Ishikawa (cell line): ENCODE results near the gene TMEM37.

ENCODE experiments used
- CEBPB ChIP-seq: IDR thresholded peaks from 2 replicates; pipeline ENCODE4 v1.6.1; 2012
- CREB1 ChIP-seq: IDR thresholded peaks from 2 replicates; pipeline ENCODE4 v1.6.1; 2012; ENCODE audit warnings: low read depth
- EGR1 ChIP-seq: IDR thresholded peaks from 2 replicates; pipeline ENCODE4 v1.6.1; 2012
- EP300 ChIP-seq: IDR thresholded peaks from 2 replicates; pipeline ENCODE4 v1.6.1; 2012; ENCODE audit warnings: borderline replicate concordance
- FOXM1 ChIP-seq: IDR thresholded peaks from 2 replicates; pipeline ENCODE4 v1.6.1; 2012; ENCODE audit warnings: low read depth, borderline replicate concordance
- NFIC ChIP-seq: IDR thresholded peaks from 2 replicates; pipeline ENCODE4 v1.6.1; 2012
- RAD21 ChIP-seq: IDR thresholded peaks from 2 replicates; pipeline ENCODE4 v1.6.1; 2012; ENCODE audit warnings: low read depth
- TAF1 ChIP-seq: IDR thresholded peaks from 2 replicates; pipeline ENCODE4 v1.6.1; 2012; ENCODE audit warnings: low read depth, mild to moderate bottlenecking
- TCF12 ChIP-seq: IDR thresholded peaks from 2 replicates; pipeline ENCODE4 v1.6.1; 2012; ENCODE audit warnings: low read depth
- TEAD4 ChIP-seq: IDR thresholded peaks from 2 replicates; pipeline ENCODE4 v1.6.1; 2012
- YY1 ChIP-seq: IDR thresholded peaks from 2 replicates; pipeline ENCODE4 v1.6.1; 2012; ENCODE audit warnings: low read depth
- ZBTB7A ChIP-seq: IDR thresholded peaks from 2 replicates; pipeline ENCODE4 v1.6.1; 2012; ENCODE audit warnings: low read depth
- TF ChIP-seq, protein P1 (sequence below): IDR thresholded peaks from 2 replicates; pipeline ENCODE4 v1.6.1; 2012; ENCODE audit warnings: low read depth, mild to moderate bottlenecking
- TF ChIP-seq, protein P2 (sequence below): IDR thresholded peaks from 2 replicates; pipeline ENCODE4 v1.6.1; 2012
- TF ChIP-seq, protein P3 (sequence below): IDR thresholded peaks from 2 replicates; pipeline ENCODE4 v1.6.1; 2012

The TMEM37 gene

DNA sequence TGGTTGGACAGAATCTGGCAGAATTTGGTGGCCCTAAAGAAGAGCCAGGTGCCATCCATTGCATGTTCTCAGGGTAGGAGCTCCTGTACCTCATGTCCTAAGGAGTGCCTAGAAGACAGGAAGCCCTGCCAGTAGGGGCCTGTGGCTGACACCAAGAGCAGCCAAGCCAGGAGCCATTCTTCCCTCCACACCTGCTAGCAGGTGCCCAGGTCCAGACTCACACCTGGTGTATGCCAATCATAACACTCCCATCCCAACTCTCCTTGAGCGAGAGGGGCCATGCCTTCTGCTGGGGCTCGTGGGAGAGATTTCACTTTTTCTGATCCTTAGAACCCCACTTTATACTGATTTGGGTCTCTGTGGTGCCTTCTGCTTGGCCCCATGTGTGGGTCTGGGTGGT lies 26.5 kb upstream of the TMEM37 start:
- TF ChIP-seq RAD21 (no peak), CREB1 (no peak), ZBTB7A (no peak), FOXM1 (no peak), TEAD4 (no peak), TAF1 (no peak)
- TF ChIP-seq, protein P1, sequence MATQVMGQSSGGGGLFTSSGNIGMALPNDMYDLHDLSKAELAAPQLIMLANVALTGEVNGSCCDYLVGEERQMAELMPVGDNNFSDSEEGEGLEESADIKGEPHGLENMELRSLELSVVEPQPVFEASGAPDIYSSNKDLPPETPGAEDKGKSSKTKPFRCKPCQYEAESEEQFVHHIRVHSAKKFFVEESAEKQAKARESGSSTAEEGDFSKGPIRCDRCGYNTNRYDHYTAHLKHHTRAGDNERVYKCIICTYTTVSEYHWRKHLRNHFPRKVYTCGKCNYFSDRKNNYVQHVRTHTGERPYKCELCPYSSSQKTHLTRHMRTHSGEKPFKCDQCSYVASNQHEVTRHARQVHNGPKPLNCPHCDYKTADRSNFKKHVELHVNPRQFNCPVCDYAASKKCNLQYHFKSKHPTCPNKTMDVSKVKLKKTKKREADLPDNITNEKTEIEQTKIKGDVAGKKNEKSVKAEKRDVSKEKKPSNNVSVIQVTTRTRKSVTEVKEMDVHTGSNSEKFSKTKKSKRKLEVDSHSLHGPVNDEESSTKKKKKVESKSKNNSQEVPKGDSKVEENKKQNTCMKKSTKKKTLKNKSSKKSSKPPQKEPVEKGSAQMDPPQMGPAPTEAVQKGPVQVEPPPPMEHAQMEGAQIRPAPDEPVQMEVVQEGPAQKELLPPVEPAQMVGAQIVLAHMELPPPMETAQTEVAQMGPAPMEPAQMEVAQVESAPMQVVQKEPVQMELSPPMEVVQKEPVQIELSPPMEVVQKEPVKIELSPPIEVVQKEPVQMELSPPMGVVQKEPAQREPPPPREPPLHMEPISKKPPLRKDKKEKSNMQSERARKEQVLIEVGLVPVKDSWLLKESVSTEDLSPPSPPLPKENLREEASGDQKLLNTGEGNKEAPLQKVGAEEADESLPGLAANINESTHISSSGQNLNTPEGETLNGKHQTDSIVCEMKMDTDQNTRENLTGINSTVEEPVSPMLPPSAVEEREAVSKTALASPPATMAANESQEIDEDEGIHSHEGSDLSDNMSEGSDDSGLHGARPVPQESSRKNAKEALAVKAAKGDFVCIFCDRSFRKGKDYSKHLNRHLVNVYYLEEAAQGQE = no peak

DNA sequence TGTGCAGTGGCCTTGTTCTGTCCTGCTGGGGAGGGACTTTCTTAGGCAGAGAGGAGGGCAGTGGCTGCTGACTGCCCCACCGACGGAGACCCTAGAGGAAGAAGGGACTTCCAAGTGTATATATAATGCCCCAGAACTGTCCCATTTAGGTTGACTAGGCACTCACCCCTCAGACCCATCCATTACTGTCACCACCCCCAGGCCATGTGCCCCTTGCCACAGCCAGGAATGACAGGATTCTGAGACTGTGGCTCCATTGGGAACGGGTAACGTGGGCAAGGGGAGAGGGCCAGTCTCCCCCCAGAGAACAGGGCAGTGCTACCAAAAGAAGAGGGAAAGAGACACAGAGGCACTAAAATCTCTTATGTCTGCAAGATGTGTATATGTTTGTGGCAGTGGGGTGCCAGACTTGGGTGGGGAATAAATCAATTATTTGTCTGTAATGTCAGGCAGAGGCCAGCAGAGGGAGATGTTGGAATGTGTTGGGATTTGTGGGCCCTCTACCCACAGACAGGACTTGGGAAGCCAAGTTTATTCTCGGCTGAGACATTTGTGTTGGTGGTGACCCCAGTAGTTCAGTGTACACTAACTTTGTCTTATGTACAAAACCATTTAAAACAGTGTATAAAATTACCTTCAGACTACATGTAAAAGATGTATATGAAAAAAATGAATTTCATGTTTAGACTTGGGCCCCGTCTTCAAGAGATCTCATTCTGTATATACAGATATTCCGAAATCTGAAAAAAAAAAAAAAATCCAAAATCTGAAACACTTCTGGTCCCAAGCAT lies 24.0 kb upstream of the TMEM37 start:
- no peak for TF ChIP-seq CREB1
- TF ChIP-seq RAD21 = peak; percentile 98

DNA sequence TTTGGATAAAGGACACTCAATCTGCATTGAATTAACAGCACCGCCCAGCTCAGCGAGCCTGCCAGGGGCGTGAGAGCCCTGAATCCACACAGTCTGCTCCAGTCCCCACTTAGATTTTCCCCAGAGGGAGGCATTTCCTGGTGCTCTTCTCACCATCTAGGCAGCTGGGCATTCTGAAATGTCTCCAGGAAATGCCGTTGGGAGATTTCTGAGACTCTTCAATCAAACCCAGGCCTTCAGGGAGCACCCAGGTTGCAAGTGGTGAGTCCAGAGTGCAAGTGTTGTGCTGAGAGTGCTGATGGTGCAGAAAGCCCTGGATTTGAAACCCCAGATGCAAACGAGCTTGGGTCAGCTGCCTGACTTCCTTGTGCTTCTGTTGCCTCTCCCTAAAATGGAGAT lies 23.4 kb upstream of the TMEM37 start:
- no peak for TF ChIP-seq EP300
- no peak for TF ChIP-seq CREB1
- no peak for TF ChIP-seq TAF1
- no peak for TF ChIP-seq ZBTB7A
- TF ChIP-seq, protein P1 = no peak

DNA sequence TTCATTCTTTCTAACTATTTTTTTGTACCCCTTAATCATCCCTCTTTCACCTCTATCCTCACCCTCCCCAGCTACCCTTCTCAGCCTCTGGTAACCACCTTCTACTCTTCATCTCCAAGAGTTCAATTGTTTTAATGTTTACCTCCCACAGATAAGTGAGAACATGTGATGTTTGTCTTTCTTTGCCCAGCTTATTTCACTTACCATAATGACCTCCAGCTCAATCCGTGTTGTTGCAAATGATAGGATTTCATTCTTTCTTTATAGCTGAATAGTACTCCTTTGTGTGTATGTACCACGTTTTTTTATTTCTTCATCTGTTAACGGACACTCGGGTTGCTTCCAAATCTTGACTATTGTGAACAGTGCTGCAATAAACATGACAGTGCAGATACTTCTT lies 22.1 kb upstream of the TMEM37 start:
- TF ChIP-seq TEAD4 (no peak), CEBPB (no peak), YY1 (no peak), NFIC (no peak), EGR1 (no peak), EP300 (no peak), TCF12 (no peak)

DNA sequence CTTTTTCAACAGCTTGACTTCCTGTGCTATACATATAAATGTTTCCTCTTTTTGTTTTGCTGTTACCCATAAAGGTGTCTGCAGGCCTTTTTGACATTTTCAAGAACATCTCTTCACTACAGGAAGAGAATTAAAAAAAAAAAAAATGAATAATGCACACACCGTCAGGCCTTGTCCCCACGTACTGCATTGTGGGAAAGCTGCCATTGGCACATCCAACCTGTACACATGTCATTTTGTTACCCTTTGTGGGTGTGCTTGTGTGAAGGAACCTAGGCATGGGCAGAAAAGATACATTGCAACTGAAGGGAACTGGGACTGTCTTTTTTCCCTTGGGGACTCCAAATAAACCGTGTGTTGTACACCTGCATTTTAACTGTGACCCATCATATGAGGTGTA lies 16.8 kb upstream of the TMEM37 start:
- TF ChIP-seq EP300 = no peak
- TF ChIP-seq TAF1 = no peak
- TF ChIP-seq, protein P1 = no peak
- TF ChIP-seq EGR1 = no peak
- no peak for TF ChIP-seq YY1
- no peak for TF ChIP-seq RAD21
- TF ChIP-seq, protein P2, sequence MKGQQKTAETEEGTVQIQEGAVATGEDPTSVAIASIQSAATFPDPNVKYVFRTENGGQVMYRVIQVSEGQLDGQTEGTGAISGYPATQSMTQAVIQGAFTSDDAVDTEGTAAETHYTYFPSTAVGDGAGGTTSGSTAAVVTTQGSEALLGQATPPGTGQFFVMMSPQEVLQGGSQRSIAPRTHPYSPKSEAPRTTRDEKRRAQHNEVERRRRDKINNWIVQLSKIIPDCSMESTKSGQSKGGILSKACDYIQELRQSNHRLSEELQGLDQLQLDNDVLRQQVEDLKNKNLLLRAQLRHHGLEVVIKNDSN = no peak
- no peak for TF ChIP-seq TEAD4
- TF ChIP-seq NFIC = no peak
- TF ChIP-seq TCF12 = no peak
- TF ChIP-seq ZBTB7A = no peak
- TF ChIP-seq FOXM1 = no peak
- TF ChIP-seq, protein P3, sequence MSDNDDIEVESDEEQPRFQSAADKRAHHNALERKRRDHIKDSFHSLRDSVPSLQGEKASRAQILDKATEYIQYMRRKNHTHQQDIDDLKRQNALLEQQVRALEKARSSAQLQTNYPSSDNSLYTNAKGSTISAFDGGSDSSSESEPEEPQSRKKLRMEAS = no peak
- TF ChIP-seq CREB1 = no peak
- TF ChIP-seq CEBPB = no peak

DNA sequence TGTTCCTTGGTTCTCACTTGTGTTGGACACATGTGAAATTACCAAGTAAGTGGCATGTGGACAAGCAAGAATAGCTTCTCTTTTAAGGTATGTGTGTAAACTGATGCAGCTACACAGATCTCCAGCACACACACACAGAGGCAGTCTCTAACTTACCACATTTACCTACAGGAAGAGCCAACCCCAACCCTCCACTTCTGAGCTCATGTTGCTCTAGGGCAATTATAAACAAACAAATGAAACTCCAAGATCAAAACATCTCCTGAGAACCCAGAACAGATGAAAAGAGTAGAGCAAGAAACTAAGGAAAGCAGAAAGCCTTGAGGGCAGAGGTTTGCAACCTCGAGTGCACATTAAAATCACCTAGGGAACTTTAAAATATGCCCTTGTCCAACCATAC lies 16.0 kb upstream of the TMEM37 start:
- TF ChIP-seq FOXM1 = no peak
- TF ChIP-seq YY1 = no peak
- no peak for TF ChIP-seq CEBPB
